ENCODE measurements around the gene FPGT. TPM values are rescaled to one million over a fixed set of nuclear protein-coding genes. Genes with fewer than 3 reads are reported as not detected.
"Not testable (repeated sequence)": the region's sequence is repeated elsewhere in the genome, so short reads cannot be mapped to it uniquely, and the experiment has no call there.

Gene FPGT
- total RNA-seq, 3 donors from 2014 or later, result 9.3 to 11.9 (median 11.8) TPM

- ATAC-seq (no peak), DNase-seq (no peak)
- peaks cover 5% of the 10 kb centered on the region for H3K9me3 Mint-ChIP-seq
- H3K4me3 Mint-ChIP-seq, result no peak overlapping the region
- H3K4me1 Mint-ChIP-seq (ENCODE audit: low read depth), result no peaks in the 10 kb centered on the region
- no peaks in the 10 kb centered on the region for H3K36me3 Mint-ChIP-seq (ENCODE audit: insufficient read depth)
- no peaks in the 10 kb centered on the region for H3K27me3 Mint-ChIP-seq (ENCODE audit: low read depth)
Observed at GRCh38 chr1:74236440-74236839, 38.4 kb downstream of the FPGT start.

GRCh38 chr1:74237035-74237434, 39.0 kb downstream of the FPGT start:
- no peak overlapping the region for H3K4me3 Mint-ChIP-seq
- H3K9me3 Mint-ChIP-seq, result peaks cover 4% of the 10 kb centered on the region
- no peak for DNase-seq
- H3K4me1 Mint-ChIP-seq (ENCODE audit: low read depth), result no peaks in the 10 kb centered on the region
- no peaks in the 10 kb centered on the region for H3K27me3 Mint-ChIP-seq (ENCODE audit: low read depth)
- no peak for ATAC-seq
- no peaks in the 10 kb centered on the region for H3K36me3 Mint-ChIP-seq (ENCODE audit: insufficient read depth)

GRCh38 chr1:74237787-74238186, 39.7 kb downstream of the FPGT start:
- H3K4me3 Mint-ChIP-seq, result no peak overlapping the region
- DNase-seq (no peak), ATAC-seq (no peak)
- no peaks in the 10 kb centered on the region for H3K36me3 Mint-ChIP-seq (ENCODE audit: insufficient read depth)
- no peaks in the 10 kb centered on the region for H3K9me3 Mint-ChIP-seq
- H3K27me3 Mint-ChIP-seq (ENCODE audit: low read depth), result no peaks in the 10 kb centered on the region
- no peaks in the 10 kb centered on the region for H3K4me1 Mint-ChIP-seq (ENCODE audit: low read depth)

GRCh38 chr1:74245168-74245772, 47.2 kb downstream of the FPGT start:
- Mint-ChIP-seq H3K4me3 (no peak overlapping the region), H3K27me3 (ENCODE audit: low read depth) (no peaks in the 10 kb centered on the region), H3K9me3 (no peaks in the 10 kb centered on the region), H3K4me1 (ENCODE audit: low read depth) (no peaks in the 10 kb centered on the region), H3K36me3 (ENCODE audit: insufficient read depth) (no peaks in the 10 kb centered on the region)
- DNase-seq (no peak), ATAC-seq (no peak)

GRCh38 chr1:74246315-74246714, 48.3 kb downstream of the FPGT start:
- no peaks in the 10 kb centered on the region for H3K9me3 Mint-ChIP-seq
- no peak for ATAC-seq
- H3K27me3 Mint-ChIP-seq (ENCODE audit: low read depth), result no peaks in the 10 kb centered on the region
- DNase-seq, result no peak
- no peaks in the 10 kb centered on the region for H3K4me1 Mint-ChIP-seq (ENCODE audit: low read depth)
- no peak overlapping the region for H3K4me3 Mint-ChIP-seq
- H3K36me3 Mint-ChIP-seq (ENCODE audit: insufficient read depth), result no peaks in the 10 kb centered on the region

GRCh38 chr1:74247881-74248528, 50.0 kb downstream of the FPGT start:
- Mint-ChIP-seq H3K27me3 (ENCODE audit: low read depth) (no peaks in the 10 kb centered on the region), H3K36me3 (ENCODE audit: insufficient read depth) (no peaks in the 10 kb centered on the region), H3K4me3 (no peak overlapping the region), H3K4me1 (ENCODE audit: low read depth) (no peaks in the 10 kb centered on the region), H3K9me3 (no peaks in the 10 kb centered on the region)
- ATAC-seq, result no peak
- no peak for DNase-seq

- ATAC-seq; H3K36me3 Mint-ChIP-seq (ENCODE audit: insufficient read depth): not testable (repeated sequence)
Observed at GRCh38 chr1:74253243-74253824, 55.3 kb downstream of the FPGT start.

More at GRCh38 chr1:74253243-74253824, 55.3 kb downstream of the FPGT start:
- not testable (repeated sequence) for DNase-seq; H3K4me1 Mint-ChIP-seq (ENCODE audit: low read depth); H3K27me3 Mint-ChIP-seq (ENCODE audit: low read depth); H3K4me3 Mint-ChIP-seq; H3K9me3 Mint-ChIP-seq

Other genes starting within 250 kb of the FPGT start
- gene LRRIQ3, start 66 bp upstream of the FPGT start, total RNA-seq, result 1 to 10 TPM in 2 of 3 donors, under 1 TPM in 1; 0.56 to 2.6 (median 1.4) TPM
- not detected for gene TNNI3K, start 37.1 kb downstream of the FPGT start, total RNA-seq

Data from activated T-cell treated with anti-CD3 and anti-CD28 coated beads, Interleukin-2, amount 50 U/mL, for 4 hours (primary cell).